NCI-H2227 treated with DMSO at 0.1 percent for 48 hours (cell line): ENCODE measurements around the gene GSPT1.
"Not testable (repeated sequence)": the region's sequence is repeated elsewhere in the genome, so short reads cannot be mapped to it uniquely, and the experiment has no call there.

Source experiments
- DNase-seq: peaks from one replicate; lab custom pipeline; 2025; lab: John Stamatoyannopoulos, UW

Gene GSPT1

DNA sequence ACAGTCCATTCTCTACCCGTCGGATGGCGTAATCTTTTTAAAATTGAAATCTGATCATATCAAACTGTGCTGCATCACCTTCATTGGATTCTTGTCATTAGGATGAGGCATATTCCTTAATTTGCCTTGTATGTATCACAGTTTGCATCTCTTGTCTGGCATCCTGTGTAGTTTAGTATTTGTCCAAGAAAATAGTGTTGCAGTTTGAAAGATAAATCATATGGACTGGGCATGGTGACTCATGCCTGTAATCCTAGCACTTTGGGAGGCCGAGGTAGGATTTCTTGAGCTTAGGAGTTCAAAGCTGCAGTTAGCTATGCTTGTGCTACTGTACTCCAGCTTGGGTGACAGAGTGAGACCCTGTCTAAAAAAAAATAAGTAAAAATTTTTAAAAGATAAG is 58.6 kb downstream of the GSPT1 start:
- DNase-seq, result no peak

DNA sequence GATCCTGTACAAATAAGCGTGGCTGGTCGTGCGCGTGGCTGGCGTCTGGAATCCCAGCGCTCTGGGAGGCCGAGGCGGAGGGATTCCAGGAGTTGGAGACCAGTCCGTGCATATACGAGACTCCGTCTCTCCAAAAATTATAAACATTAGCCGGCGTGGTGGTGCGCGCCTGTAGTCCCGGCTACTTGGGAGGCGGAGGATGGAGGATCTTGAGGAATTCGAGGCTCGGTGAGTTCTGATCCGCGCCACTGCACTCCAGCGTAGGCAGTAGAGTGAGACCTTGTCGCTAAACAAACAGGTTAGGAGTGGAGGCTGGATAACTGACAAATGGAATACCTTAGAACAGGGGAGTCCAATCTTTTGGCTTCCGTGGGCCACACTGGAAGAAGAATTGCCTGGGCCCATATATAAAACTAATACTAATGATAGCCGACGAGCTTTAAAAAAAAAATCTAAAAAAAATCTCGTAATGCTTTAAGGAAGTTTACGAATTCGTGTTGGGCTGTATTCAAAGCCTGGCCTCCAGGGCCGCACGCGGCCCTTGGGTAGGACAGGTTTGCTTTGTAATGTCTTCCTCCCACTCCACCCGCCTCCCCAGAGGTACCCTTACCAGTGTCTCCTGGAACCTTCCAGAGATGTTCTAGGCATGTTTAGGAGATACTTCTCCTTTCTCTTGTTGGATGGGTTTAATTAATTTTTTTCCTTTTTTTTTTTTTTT is 63.5 kb downstream of the GSPT1 start:
- no peak for DNase-seq

- peak; percentile 94 for DNase-seq
These were observed 64.3 kb downstream of the GSPT1 start, which contains the start of gene RSL1D1 for GRCh38 chr16:11851294-11852091. TSS of gene RSL1D1 (minus strand) at chr16:11851542. CDS start at chr16:11851512, 30 bp downstream.

- no peak for DNase-seq
These were observed 66.9 kb downstream of the GSPT1 start for GRCh38 chr16:11848842-11849241.

- no peak for DNase-seq
These were observed 71.3 kb downstream of the GSPT1 start for GRCh38 chr16:11844499-11844898.

- no peak for DNase-seq
These were observed 71.9 kb downstream of the GSPT1 start for GRCh38 chr16:11843861-11844260.

- DNase-seq, result no peak
These were observed 72.5 kb downstream of the GSPT1 start for GRCh38 chr16:11843206-11843605.

DNA sequence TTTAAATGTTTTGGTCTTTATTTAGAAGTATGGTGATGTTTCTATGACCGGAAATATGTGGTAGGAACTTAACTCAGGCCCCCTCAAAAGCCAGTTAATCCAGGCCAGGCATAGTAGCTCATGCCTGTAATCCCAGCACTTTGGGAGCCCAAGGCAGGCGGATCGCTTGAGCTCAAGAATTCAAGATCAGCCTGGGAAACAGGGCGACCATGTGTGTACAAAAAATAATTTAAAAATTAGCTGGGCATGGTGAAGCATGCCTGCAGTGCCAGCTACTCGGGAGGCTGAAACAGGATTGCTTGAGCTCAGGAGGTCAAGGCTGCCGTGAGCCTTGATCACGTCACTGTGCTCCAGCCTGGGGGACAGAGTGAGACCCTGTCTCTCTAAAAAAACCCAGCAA is 74.7 kb downstream of the GSPT1 start:
- no peak for DNase-seq

GRCh38 chr16:11836650-11837244 is 79.0 kb downstream of the GSPT1 start:
- DNase-seq, result no peak

- DNase-seq, result peak; percentile 41
These were observed 79.7 kb downstream of the GSPT1 start for GRCh38 chr16:11835891-11836649.

GRCh38 chr16:11835309-11835708 is 80.4 kb downstream of the GSPT1 start:
- no peak for DNase-seq

DNA sequence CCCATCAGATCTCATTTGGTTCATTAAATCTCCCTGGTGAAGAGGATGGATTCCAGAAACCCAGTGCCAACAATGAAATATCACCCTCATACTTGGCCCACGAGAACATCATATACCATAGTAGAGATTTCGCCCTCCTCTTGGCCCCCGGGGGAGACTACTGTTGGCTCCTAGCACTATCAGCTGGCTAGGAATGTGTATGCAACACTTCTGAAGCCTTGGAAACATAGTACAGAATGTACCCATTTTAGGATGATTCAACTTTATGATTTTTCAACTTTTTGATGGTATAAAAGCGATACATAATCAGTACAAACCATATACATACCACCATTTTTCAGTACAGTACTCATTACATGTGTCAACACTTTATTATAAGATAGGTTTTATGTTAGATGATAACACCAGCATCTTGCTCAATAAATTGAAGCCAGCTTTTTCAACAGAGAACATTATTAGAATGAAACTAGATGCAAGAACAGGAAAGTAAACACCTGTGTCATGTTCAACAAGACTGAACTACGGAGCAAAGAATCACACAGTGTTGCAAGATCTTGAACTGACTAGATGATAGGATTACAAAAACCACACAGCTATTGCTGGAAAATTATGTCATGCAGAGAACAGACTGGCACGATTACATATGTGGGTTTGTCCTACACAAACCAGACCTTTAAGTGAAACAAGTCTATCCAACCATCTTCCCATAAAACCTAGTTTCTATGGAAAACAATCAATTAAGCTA is 81.6 kb downstream of the GSPT1 start:
- no peak for DNase-seq

DNA sequence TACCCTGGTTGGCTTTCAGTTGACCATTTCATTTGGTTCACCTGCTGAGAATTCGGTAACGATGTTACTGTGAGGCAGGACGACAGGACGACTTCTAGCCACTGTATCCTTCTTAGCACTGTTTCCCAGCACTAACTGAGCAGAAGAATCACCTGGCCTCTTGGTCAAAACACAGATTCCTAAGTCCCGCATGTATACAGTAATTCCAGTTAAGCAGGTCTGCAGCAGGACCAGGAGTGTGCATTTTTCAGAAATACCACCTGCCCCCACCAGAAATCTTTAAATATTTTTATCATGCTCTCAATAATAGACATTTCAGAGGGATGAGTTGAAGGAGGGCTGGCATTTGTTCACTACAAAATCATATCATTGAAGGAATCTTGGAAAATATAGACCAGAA is 87.1 kb downstream of the GSPT1 start:
- no peak for DNase-seq

DNA sequence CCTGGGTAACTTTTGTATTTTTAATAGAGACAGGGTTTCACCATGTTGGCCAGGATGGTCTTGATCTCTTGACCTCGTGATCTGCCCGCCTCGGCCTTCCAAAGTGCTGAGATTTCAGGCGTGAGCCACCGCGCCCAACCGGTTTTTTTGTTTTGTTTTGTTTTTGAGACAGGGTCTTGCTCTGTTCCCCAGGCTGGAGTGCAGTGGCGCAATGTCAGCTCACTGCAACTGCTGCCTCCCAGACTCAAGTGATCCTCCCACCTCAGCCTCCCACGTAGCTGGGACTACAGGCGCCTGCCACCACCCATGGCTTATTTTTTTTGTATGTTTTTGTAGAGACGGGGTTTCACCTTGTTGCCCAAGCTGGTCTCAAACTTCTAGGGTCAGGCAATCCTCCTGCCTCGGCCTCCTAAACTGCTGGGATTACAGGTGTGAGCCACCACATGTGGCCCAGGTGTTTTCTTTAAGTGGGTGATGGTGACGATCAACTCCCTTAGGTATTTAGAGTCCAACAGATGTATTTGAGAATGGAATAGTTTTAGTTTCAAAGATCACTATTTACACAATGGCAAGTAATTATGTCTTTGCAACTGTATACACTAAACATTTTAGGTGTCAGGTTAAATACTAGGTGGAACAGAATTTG is 90.1 kb downstream of the GSPT1 start:
- not testable (repeated sequence) for DNase-seq

DNA sequence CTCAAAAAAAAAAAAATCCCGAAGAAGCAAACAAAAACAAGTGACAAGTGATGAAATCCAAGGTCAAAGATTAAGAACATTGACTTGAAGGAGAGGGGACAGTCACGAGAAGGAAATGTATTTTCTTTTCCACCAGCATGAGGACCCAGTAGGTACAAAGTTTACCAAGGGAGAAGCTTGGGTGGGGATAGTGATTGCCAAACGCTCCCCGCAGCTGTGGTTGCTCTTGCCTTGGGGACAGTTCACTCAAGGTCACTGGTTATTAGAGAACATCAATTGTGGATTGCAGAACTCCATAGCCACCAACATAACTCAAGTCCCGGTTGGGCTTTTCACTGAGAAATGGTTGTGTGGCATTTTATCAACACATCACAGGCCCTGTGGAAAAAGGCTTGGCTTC is 91.4 kb downstream of the GSPT1 start:
- DNase-seq, result peak; percentile 27

DNA sequence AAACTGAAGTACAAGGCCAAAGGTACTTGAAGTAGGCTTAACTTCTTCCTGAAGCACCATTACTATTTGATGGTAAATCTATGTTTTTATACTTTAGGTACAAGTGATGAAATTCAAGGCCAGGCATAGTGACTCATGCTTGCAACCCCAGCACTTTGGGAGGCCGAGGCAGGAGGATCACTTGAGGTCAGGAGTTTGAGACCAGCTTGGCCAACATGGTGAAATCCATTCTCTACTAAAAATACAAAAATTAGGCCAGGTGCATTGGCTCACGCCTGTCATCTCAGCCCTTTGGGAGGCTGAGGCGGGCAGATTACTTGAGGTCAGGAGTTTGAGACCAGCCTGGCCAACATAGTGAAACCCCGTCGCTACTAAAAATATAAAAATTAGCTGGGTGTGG is 92.1 kb downstream of the GSPT1 start:
- not testable (repeated sequence) for DNase-seq

DNA sequence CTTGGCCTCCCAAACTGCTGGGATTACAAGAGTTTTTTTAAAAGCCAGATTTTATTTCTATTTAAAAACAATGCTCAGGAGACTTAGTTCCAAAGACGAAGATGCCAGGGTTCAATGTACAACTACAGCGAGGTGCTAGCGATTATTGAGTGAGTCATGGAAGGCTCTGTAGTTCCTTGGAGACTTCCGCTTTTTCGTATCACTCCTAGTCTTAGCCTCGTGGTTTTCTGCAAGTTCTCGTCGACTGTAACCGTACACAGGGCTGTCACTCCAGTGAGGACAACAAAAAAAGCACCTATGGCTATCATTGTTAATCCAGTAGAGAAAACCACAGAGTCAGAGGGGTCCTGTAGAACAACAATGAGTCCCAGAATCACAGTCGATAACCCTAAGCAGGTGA is 96.0 kb downstream of the GSPT1 start:
- no peak for DNase-seq

DNA sequence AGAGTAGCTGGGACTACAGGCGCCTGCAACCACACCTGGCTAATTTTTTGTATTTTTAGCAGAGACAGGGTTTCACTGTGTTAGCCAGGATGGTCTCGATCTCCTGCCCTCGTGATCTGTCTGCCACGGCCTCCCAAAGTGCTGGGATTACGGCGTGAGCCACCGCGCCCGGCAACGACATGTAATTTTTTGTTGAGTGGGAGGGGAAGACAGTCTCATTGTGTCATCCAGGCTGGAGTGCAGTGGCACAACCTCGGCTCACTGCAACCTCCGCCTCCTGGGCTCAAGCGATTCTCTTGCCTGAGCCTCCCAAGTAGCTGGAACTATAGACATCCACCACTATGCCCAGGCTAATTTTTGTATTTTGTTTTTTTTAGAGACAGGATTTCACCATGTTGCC is 96.8 kb downstream of the GSPT1 start:
- DNase-seq, result not testable (repeated sequence)
